Astrocyte (in vitro differentiated cells and primary cell): Measurements from ENCODE around the gene ADCY5. TPM values are rescaled to one million over a fixed set of nuclear protein-coding genes. Genes with fewer than 3 reads are reported as not detected.
A peak's percentile ranks its signal among the peaks of the same experiment; 100 is the strongest.

Experiments
- DNase-seq: peaks from one replicate; pipeline ENCODE4 v3.0.0-alpha.2; 2010; ENCODE audit warnings: low read depth
- FAIRE-seq: peaks from 2 replicates; lab custom pipeline; 2011; peaks lifted over from hg19 to GRCh38; lab: Jason Lieb, UNC
- H2AFZ ChIP-seq: 2 replicates; pipeline ENCODE4 v1.6.0; 2012; ENCODE audit warnings: low read depth, low read length, inconsistent platforms
- H3K27ac ChIP-seq: 2 replicates; pipeline ENCODE4 v1.5.1; 2011; ENCODE audit warnings: low read depth, low read length, inconsistent platforms
- H3K27me3 ChIP-seq: 2 replicates; pipeline ENCODE4 v1.6.0; 2011; ENCODE audit warnings: low read length, inconsistent platforms; ENCODE audit not compliant: insufficient read depth
- H3K36me3 ChIP-seq: 2 replicates; pipeline ENCODE4 v1.5.1; 2011; ENCODE audit warnings: low read length, inconsistent platforms; ENCODE audit not compliant: insufficient read depth
- H3K4me1 ChIP-seq: 2 replicates; pipeline ENCODE4 v1.5.1; 2011; ENCODE audit warnings: low read length, inconsistent platforms; ENCODE audit not compliant: insufficient read depth
- H3K4me2 ChIP-seq: 2 replicates; pipeline ENCODE4 v1.6.0; 2012; ENCODE audit warnings: low read length, inconsistent platforms
- H3K4me3 ChIP-seq: 2 replicates; pipeline ENCODE4 v1.5.1; 2011; ENCODE audit warnings: low read depth, mild to moderate bottlenecking, low read length, inconsistent platforms; ENCODE audit not compliant: insufficient read depth
- H3K79me2 ChIP-seq: 2 replicates; pipeline ENCODE4 v1.6.0; 2012; ENCODE audit warnings: mild to moderate bottlenecking, low read length, inconsistent platforms; ENCODE audit not compliant: insufficient read depth
- H3K9ac ChIP-seq: 2 replicates; pipeline ENCODE4 v1.6.0; 2012; ENCODE audit warnings: mild to moderate bottlenecking, low read length, inconsistent platforms
- H3K9me3 ChIP-seq: 2 replicates; pipeline ENCODE4 v1.5.1; 2012; ENCODE audit warnings: low read depth, mild to moderate bottlenecking, low read length, inconsistent platforms; ENCODE audit not compliant: insufficient read depth
- H4K20me1 ChIP-seq: 2 replicates; pipeline ENCODE4 v1.6.0; 2012; ENCODE audit warnings: low read length, inconsistent platforms; ENCODE audit not compliant: insufficient read depth
- H3K27ac Mint-ChIP-seq: one replicate; pipeline ENCODE4 v1.8.0; 2021; ENCODE audit warnings: mild to moderate bottlenecking, mixed read lengths; ENCODE audit not compliant: unreplicated experiment
- H3K27me3 Mint-ChIP-seq: one replicate; pipeline ENCODE4 v1.8.0; 2021; ENCODE audit warnings: low read depth, mixed read lengths; ENCODE audit not compliant: unreplicated experiment
- H3K36me3 Mint-ChIP-seq: one replicate; pipeline ENCODE4 v1.8.0; 2021; ENCODE audit warnings: low read depth, mixed read lengths; ENCODE audit not compliant: unreplicated experiment
- H3K4me1 Mint-ChIP-seq: one replicate; pipeline ENCODE4 v1.8.0; 2021; ENCODE audit warnings: low read depth, mixed read lengths; ENCODE audit not compliant: unreplicated experiment
- H3K4me3 Mint-ChIP-seq: one replicate; pipeline ENCODE4 v1.8.0; 2021; ENCODE audit warnings: mild to moderate bottlenecking, moderate library complexity, mixed read lengths; ENCODE audit not compliant: unreplicated experiment
- H3K9me3 Mint-ChIP-seq: one replicate; pipeline ENCODE4 v1.8.0; 2021; ENCODE audit warnings: mild to moderate bottlenecking, mixed read lengths; ENCODE audit not compliant: unreplicated experiment
- EZH2 ChIP-seq: IDR thresholded peaks from 2 replicates; pipeline ENCODE4 v1.6.1; 2012; ENCODE audit warnings: mild to moderate bottlenecking, low read length, inconsistent platforms; ENCODE audit not compliant: insufficient read depth
- total RNA-seq: library from RNA; stranded (reverse); gene quantifications from 2 replicates; pipeline ENCODE4 v1.2.1, GENCODE V29; 2021
- TF ChIP-seq, protein P1 (sequence below): IDR thresholded peaks from 2 replicates; pipeline ENCODE4 v1.5.1; 2011; ENCODE audit warnings: low read depth, mild to moderate bottlenecking, inconsistent platforms, low read length, moderate library complexity; ENCODE audit not compliant: insufficient read depth

ADCY5 gene
- total RNA-seq, 1 donor from 2014 or later, result 1.2 TPM

DNA sequence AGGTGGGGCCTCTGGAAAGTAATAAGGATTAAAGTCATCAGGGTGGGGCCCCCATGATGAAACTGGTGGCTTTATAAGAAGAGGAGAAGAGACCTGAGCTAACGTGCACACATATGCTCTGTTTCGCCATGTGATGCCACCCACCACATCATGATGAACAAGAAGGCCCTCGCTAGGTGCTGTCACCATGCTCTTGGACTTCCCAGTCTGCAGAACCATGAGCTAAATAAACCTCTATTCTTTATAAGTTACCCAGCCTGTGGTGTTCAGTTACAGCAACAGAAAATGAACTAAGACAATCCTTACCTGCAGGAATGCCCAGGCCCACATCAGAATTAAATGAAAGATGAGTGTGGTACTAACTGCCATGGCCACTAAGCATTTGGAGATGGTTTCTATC, 79.8 kb downstream of the ADCY5 start:
- Mint-ChIP-seq H3K4me3 (no peak overlapping the region), H3K9me3 (no peaks in the 10 kb centered on the region), H3K27ac (no peak overlapping the region), H3K4me1 (peaks cover 10% of the 10 kb centered on the region), H3K36me3 (no peaks in the 10 kb centered on the region), H3K27me3 (peaks cover 40% of the 10 kb centered on the region)
- Histone ChIP-seq H3K4me2 (no peak overlapping the region), H3K4me1 (no peaks in the 10 kb centered on the region), H3K79me2 (no peaks in the 10 kb centered on the region), H4K20me1 (peaks cover 4% of the 10 kb centered on the region), H3K27ac (no peak overlapping the region), H3K27me3 (peaks cover 25% of the 10 kb centered on the region), H3K9ac (no peak overlapping the region), H2AFZ (no peak overlapping the region), H3K36me3 (no peaks in the 10 kb centered on the region), H3K9me3 (peaks cover 3% of the 10 kb centered on the region), H3K4me3 (no peak overlapping the region)
- TF ChIP-seq EZH2, result no peak
- TF ChIP-seq, protein P1, sequence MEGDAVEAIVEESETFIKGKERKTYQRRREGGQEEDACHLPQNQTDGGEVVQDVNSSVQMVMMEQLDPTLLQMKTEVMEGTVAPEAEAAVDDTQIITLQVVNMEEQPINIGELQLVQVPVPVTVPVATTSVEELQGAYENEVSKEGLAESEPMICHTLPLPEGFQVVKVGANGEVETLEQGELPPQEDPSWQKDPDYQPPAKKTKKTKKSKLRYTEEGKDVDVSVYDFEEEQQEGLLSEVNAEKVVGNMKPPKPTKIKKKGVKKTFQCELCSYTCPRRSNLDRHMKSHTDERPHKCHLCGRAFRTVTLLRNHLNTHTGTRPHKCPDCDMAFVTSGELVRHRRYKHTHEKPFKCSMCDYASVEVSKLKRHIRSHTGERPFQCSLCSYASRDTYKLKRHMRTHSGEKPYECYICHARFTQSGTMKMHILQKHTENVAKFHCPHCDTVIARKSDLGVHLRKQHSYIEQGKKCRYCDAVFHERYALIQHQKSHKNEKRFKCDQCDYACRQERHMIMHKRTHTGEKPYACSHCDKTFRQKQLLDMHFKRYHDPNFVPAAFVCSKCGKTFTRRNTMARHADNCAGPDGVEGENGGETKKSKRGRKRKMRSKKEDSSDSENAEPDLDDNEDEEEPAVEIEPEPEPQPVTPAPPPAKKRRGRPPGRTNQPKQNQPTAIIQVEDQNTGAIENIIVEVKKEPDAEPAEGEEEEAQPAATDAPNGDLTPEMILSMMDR, result no peak
- FAIRE-seq (no peak), DNase-seq (no peak)

DNA sequence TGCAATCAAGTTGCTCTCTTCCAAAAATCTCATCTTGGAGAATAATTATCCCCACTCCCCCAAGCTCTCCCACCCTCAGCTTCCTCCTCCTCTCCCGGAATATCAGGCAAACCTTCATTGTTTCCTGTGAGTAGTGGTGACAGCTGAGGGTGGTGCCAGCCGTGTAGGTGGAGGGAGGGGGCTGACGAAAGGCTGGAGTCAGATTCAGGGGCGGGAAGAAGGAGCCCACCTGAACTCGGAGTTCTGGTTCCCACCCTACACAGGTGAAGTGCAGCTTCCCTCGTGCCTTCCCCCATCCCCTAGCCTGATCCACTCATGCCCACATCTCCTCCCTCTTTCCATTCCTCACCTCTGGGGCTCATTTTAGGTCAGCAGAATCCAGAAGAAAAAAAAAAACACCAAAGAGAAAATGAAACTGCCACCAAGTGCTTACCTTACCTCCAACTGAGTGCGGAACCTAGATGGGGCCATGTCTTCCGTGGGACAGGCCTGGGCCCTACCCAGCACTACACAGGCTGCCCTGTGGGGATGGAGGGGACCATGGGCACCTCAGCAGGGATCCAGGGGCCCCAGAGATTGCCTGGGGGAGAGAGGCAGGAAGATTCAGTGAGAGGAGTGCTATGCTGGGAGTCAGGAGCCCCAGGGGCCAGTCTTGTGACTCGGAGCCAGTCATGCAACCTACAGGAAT, 81.3 kb downstream of the ADCY5 start:
- H3K4me3 Mint-ChIP-seq, result no peak overlapping the region
- Histone ChIP-seq H3K27ac (no peak overlapping the region), H3K79me2 (no peaks in the 10 kb centered on the region), H3K4me1 (no peaks in the 10 kb centered on the region), H3K36me3 (no peaks in the 10 kb centered on the region), H3K4me3 (no peak overlapping the region), H3K9ac (no peak overlapping the region), H4K20me1 (peaks cover 4% of the 10 kb centered on the region), H3K9me3 (peaks cover 2% of the 10 kb centered on the region), H2AFZ (no peak overlapping the region), H3K4me2 (no peak overlapping the region), H3K27me3 (peaks cover 15% of the 10 kb centered on the region)
- TF ChIP-seq, protein P1, result no peak
- no peak for TF ChIP-seq EZH2
- H3K36me3 Mint-ChIP-seq, result no peaks in the 10 kb centered on the region
- H3K27ac Mint-ChIP-seq, result no peak overlapping the region
- no peaks in the 10 kb centered on the region for H3K9me3 Mint-ChIP-seq
- H3K27me3 Mint-ChIP-seq, result peaks cover 36% of the 10 kb centered on the region
- H3K4me1 Mint-ChIP-seq, result peaks cover 8% of the 10 kb centered on the region
- DNase-seq (no peak), FAIRE-seq (no peak)

DNA sequence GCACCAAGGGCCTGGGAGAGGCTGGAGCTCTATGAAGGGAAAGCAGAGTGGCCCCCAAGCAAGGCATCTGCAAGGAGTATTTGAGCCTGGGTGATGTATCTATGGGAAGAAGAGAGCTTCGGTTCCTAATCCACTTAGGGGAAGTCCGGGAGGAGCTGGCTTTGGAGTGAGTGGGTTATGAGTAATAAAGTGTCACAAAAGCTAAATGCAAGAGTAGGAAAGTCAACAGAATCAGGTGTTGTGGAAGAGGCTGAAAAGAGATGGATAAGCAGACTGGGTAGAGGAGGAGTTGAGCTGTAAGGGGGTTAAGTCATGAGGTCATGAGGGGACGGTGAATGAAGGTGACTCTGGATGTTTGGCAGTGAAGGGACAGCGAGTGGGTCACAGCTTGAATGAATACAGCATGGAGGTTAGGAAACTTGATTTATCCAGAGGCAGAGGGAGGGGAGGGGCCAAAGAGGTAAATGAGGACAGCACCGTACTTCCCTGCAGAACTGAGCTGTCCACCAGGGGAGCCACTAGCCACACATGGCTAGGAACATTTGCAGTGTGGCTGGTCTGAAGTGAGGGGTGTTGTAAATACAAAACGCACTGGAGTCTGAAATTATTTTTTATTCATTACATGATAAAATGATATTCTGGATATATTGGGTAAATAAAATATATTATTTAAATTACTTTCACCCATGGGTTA, 83.3 kb downstream of the ADCY5 start:
- H3K27me3 ChIP-seq, result peaks cover 14% of the 10 kb centered on the region
- Mint-ChIP-seq H3K4me1 (peaks cover 3% of the 10 kb centered on the region), H3K27ac (no peak overlapping the region), H3K27me3 (peaks cover 23% of the 10 kb centered on the region), H3K36me3 (no peaks in the 10 kb centered on the region), H3K4me3 (no peak overlapping the region), H3K9me3 (no peaks in the 10 kb centered on the region)
- no peaks in the 10 kb centered on the region for H3K36me3 ChIP-seq
- peaks cover 4% of the 10 kb centered on the region for H4K20me1 ChIP-seq
- H3K27ac ChIP-seq, result no peak overlapping the region
- no peak overlapping the region for H2AFZ ChIP-seq
- no peak overlapping the region for H3K9ac ChIP-seq
- FAIRE-seq, result no peak
- no peaks in the 10 kb centered on the region for H3K79me2 ChIP-seq
- H3K4me3 ChIP-seq, result no peak overlapping the region
- no peak for DNase-seq
- H3K4me2 ChIP-seq, result no peak overlapping the region
- peaks cover 2% of the 10 kb centered on the region for H3K9me3 ChIP-seq
- no peaks in the 10 kb centered on the region for H3K4me1 ChIP-seq
- TF ChIP-seq, protein P1, result peak; percentile 45
- TF ChIP-seq EZH2, result no peak
